A204.1 (cell line): ENCODE results near the gene ADCY2.

Source experiments
- FAIRE-seq: peaks from 2 replicates; lab custom pipeline; 2012; peaks lifted over from hg19 to GRCh38; lab: Jason Lieb, UNC

Gene ADCY2

GRCh38 chr5:7445831-7446230, 49.9 kb downstream of the ADCY2 start:
- no peak for FAIRE-seq

DNA sequence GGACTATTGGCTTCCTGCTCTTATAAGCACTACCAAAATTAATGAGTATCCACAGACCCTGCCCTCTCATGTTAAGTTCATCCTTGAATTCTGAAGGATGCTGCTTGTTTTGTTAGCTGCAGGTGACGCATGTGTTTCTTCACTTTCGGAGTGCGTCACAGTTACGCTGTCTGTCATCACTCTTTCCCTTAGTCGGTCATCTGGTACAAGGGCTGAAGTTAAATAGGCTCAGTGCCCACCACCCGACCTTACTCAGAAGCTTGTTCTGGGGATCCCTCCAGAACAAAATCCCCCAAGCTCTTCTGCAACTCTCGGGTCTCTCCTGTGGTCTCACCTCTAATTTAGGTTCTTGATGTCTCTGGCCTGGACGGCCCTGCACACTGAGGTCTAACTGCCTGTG, 51.0 kb downstream of the ADCY2 start:
- no peak for FAIRE-seq

DNA sequence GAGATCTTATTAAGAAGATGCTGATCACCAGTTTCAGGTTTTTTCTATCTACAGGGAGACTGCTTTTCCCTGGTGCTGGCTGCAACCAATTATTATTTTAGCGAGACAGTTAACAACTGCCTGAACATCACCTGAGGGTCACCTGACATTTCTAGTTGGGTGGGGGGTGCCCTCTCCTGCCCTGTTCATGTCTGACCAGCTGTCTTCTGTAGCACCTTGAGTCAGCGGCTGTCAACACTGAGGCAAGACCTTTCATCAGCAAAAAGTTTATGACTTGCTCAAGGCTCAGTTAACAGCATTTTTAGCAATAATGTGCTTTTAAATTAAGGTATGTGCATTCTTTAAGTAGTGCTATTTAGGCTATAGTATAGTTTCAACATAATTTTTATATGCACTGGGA, 58.0 kb downstream of the ADCY2 start:
- FAIRE-seq: no peak

DNA sequence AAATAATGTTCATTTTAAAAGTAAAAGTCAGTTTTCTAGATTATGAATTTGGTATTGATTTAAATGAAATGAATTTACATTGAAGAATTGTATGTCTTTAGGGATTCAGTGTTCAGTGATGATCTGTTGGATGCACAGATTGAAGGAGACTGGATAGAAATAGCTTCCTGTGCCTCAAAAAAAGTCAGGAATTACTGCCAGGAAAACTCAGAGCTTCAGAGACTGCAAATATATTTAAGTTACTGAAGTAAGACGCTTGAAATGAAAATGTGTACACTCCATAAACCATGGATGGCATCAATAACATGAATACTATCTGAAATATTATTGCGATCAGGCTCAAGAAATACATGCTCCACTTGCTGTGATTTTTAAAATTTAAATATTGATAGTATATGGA, 60.3 kb downstream of the ADCY2 start:
- no peak for FAIRE-seq

DNA sequence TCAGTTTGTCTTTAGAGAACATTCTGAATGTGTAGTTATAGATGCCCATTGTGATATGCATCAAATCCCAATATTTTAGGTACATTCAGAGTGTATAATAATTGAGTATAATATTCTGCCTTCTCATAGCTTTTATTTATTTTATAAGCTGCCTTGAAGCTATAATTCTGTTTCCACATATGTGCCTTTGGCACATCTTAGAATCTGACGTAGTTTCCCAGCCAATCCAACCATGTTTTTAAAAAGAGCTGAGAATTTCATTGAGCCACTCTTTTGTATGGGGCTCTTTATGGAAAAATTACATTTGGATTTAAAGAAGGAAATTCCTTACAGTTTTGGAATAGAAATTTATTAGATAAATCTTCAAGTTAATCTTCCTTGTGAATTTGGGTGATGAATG, 65.4 kb downstream of the ADCY2 start:
- FAIRE-seq: no peak

DNA sequence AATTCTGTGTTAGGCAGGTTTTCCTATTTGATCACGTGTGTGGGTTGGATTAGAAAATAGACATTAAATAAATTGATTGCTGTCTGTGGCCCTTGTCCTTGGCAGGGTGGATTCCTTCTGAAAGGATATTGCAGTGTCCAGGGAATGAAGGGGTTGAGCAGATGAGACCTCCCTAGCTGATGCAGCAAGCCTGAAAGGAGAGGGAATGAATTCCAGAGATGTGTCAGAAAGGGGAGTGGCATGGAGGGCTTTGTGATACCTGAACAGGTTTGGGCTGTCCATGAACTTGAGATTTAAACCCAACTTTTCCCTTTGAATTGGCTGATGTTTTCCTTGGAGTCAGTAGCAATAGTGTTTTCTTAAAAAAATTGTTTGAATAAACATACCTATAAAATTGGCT, 66.8 kb downstream of the ADCY2 start:
- no peak for FAIRE-seq

- FAIRE-seq: no peak
These were observed 68.2 kb downstream of the ADCY2 start for GRCh38 chr5:7464182-7464581.

GRCh38 chr5:7467179-7467578, 71.2 kb downstream of the ADCY2 start:
- no peak for FAIRE-seq

DNA sequence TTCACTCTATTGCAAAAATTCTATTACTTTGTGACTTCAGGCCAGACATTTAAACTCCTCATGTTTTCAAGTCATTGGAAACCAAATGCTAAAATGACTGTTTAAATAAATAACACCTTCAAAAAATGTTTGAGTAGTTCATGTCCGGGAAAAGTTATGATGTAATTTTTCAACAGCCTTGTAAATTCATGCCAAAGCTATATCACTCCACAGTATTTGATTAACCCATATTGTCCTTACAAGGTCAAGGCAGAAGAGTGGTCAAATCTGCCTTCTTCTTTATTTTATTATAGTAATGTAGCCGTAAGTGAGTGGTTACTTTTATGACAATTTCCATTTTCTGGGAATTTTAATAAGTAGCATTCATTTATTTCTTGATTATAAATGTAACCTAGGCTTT, 72.8 kb downstream of the ADCY2 start:
- no peak for FAIRE-seq

GRCh38 chr5:7471710-7472109, 75.8 kb downstream of the ADCY2 start:
- no peak for FAIRE-seq

- no peak for FAIRE-seq
These were observed 77.2 kb downstream of the ADCY2 start for GRCh38 chr5:7473115-7473514.

- FAIRE-seq: no peak
These were observed 77.8 kb downstream of the ADCY2 start for GRCh38 chr5:7473668-7474215.

GRCh38 chr5:7474821-7475403, 79.0 kb downstream of the ADCY2 start:
- FAIRE-seq: no peak

DNA sequence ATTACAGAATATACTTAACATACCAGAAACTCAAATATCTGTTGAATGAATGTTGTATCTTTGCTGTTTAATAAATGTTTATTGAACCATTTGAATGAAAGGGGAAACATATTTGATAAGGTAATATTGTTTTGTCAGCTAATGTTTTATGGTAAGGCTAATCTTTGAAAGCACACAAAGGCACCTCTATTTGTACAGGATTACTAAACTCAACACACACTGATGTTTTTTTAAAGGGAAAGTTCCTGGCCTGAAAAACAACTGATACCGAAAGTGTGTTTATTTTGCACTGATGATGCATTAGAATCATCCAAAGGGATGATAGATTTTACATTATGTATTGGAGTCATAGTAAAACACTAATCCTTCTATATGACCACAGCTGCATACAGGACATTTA, 82.5 kb downstream of the ADCY2 start:
- FAIRE-seq: no peak

DNA sequence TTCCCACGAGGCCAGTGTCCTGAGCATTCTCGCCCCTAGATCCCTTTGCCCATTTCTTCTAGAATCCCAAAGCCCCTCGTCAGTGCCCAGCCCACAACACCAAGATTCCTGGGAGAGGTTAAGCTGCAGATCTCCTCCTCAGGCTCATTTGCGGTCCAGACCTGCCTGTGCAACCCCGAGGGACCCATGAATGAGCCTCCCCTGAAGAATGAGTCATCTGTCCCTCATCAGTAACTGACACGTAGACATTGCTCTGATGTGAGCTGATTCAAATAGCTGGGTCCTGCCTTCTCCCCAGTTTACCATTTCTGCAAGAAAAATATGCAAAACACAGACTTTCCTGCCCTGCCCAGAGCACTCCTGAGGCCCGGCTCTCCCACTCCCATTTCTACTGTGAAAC, 92.8 kb downstream of the ADCY2 start:
- no peak for FAIRE-seq

GRCh38 chr5:7492371-7492770, 96.4 kb downstream of the ADCY2 start:
- no peak for FAIRE-seq

GRCh38 chr5:7493081-7493480, 97.1 kb downstream of the ADCY2 start:
- FAIRE-seq: no peak

DNA sequence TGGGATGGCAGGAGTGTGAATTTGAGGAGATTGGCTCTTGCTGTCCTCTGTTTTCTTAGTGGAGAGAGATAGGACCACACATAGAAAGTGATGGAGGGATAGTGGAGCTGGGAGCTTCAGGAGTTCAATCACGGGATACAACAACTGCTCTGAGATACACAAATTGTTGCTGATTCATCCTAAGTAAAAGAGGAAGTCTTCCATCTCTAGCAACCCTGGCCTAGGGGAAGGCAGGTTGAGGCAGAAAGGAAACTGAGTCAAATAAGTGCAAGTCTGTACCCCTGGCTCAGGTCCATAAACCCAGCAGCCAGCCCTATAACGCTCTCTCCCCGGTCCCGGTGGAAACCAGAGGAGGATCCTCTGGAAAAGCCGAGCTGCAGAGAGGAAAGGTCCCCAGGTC, 97.7 kb downstream of the ADCY2 start:
- no peak for FAIRE-seq

GRCh38 chr5:7494481-7495130, 98.7 kb downstream of the ADCY2 start:
- no peak for FAIRE-seq

- no peak for FAIRE-seq
These were observed 99.2 kb downstream of the ADCY2 start for GRCh38 chr5:7495131-7495517.

DNA sequence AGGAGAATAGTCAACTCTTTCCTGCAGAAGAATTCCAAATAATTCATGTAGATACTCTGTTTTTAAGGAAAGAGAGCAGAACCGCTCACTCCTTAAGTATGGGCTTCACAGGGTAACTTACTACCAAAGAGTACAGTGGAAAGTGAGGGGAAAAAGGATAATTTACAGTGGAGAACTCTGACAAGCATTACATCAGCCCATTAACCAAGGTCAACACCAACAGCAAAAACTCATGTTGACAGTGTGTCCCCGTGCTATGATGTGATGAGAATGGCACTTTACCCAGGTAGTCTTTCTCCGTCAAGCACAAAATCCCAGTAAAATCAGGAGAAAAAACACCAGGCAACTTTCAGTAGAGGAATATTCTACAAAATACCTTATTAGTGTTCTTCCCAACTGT, 104.3 kb downstream of the ADCY2 start:
- no peak for FAIRE-seq

- FAIRE-seq: no peak
These were observed 105.1 kb downstream of the ADCY2 start for GRCh38 chr5:7501061-7501460.

- FAIRE-seq: no peak
These were observed 107.6 kb downstream of the ADCY2 start for GRCh38 chr5:7503564-7503963.

- no peak for FAIRE-seq
These were observed 119.5 kb downstream of the ADCY2 start for GRCh38 chr5:7515284-7515914.
